GM10248 (cell line): ENCODE results near the gene PLEKHF1.

ENCODE experiments used
- CTCF ChIA-PET: fragments of 300-600 bp; sonication (Branson Sonifier 250); formaldehyde crosslinking; extraction: SDS; loops from one replicate; lab custom pipeline; 2021; ENCODE audit warnings: antibody characterized with exemption; lab: Yijun Ruan, JAX
- POLR2A ChIA-PET: fragments of 350-650 bp; sonication (Branson Sonifier 250); formaldehyde crosslinking; extraction: SDS; loops from one replicate; lab custom pipeline; 2020; ENCODE audit warnings: antibody characterized with exemption; lab: Yijun Ruan, JAX
- DNase-seq: peaks from one replicate; pipeline ENCODE4 v3.0.0; 2012; ENCODE audit errors: extremely low spot score
- TF ChIP-seq, protein P1 (sequence below): IDR thresholded peaks from 2 replicates; pipeline ENCODE4 v1.5.1; 2012; ENCODE audit warnings: mild to moderate bottlenecking, low read depth; ENCODE audit errors: extremely low read depth, missing control alignments, control extremely low read depth

Gene PLEKHF1

DNA sequence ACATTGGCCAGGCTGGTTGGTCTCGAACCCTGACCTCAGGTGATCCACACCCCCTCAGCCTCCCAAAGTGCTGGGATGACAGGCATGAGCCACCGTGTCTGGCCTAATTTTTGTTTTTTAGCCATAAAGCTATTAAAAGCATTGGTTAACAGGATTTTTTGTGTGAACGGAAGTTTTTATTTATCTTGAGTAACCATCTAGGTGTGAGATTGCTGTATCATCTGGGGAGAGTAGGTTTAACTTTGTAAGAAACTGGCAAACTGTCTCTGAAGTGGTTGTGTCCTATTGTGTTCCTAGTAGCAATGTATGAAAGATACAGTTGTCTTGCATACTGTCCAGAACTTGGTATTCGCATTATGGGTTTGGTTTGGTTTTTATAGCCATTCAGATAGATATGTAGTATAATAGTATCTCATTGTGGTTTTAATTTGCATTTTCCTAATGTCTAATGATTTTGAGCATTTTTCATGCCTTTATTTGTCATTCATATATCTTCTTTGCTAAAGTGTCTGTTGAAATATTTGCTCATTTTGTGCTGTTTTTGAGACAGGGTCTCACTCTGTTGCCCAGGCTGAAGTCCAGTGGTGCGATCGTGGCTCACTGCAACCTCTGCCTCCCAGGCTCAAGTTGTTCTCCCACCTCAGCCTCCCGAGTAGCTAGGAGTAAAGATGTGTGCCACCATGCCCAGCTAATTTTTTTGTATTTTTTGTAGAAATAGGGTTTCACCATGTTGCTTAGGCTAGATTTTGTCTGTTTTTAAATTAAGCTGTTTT lies 13.5 kb upstream of the PLEKHF1 start:
- POLR2A ChIA-PET = no interaction called here
- TF ChIP-seq, protein P1, sequence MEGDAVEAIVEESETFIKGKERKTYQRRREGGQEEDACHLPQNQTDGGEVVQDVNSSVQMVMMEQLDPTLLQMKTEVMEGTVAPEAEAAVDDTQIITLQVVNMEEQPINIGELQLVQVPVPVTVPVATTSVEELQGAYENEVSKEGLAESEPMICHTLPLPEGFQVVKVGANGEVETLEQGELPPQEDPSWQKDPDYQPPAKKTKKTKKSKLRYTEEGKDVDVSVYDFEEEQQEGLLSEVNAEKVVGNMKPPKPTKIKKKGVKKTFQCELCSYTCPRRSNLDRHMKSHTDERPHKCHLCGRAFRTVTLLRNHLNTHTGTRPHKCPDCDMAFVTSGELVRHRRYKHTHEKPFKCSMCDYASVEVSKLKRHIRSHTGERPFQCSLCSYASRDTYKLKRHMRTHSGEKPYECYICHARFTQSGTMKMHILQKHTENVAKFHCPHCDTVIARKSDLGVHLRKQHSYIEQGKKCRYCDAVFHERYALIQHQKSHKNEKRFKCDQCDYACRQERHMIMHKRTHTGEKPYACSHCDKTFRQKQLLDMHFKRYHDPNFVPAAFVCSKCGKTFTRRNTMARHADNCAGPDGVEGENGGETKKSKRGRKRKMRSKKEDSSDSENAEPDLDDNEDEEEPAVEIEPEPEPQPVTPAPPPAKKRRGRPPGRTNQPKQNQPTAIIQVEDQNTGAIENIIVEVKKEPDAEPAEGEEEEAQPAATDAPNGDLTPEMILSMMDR = no peak
- CTCF ChIA-PET = interaction anchor here (1.2 kb wide), 1 partner anchor 43 kb away, joined by 3 read pairs; no protein-coding TSS in a partner anchor
- no peak for DNase-seq

DNA sequence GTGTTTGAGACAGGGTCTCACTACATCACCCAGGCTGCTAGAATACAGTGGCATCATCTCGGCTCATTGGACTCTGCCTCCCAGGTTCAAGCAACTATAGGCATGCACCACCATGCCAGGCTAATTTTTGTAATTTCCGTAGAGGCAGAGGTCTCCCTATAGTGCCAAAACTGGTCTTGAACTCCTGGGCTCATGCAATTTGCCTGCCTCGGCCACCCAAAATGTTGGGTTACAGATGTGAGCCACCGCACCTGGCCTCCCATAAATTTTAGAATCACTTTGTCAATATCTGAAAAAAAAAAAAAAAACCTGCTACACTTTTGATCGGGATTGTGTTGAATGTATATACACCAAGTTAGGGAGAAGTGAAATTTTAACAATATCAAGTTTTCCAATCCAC lies 11.9 kb upstream of the PLEKHF1 start:
- TF ChIP-seq, protein P1 = no peak
- POLR2A ChIA-PET = no interaction called here
- CTCF ChIA-PET = no interaction called here
- DNase-seq = no peak

DNA sequence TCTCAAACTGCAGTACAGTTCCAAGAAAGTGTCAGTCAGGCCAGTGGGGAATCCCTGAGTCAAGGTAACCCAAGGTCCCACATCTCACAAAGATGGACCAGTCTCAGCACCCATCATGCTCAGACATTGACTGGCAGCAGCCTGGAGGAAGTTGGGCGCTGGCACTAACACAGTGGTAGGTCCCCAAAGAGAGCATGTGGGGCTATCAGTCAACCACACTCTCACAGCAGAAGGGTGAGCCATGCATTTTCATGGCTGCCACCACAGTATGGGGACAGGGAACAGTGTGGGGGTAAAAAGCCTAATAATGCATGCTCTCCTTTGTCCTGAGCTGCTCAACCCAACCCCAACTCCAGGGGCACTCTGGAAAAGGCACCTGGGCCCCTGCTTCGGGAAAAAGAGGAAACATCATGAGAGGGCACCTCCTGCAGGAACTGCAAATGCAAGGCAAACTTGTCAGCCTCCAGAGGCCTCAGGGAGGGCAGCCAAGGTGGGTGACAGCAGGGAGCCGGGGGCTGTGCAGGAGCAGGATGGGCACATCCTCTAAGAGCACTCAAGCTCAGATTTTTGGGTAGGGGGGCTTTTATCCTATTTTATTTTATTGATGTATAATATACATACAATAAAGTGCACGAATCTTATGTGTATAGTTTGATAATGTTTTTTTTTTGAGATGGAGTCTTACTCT lies 9.5 kb upstream of the PLEKHF1 start:
- POLR2A ChIA-PET = no interaction called here
- DNase-seq = no peak
- TF ChIP-seq, protein P1 = no peak
- CTCF ChIA-PET = interaction anchor here (1.6 kb wide), 1 partner anchor 61 kb away, joined by 6 read pairs; no protein-coding TSS in a partner anchor

DNA sequence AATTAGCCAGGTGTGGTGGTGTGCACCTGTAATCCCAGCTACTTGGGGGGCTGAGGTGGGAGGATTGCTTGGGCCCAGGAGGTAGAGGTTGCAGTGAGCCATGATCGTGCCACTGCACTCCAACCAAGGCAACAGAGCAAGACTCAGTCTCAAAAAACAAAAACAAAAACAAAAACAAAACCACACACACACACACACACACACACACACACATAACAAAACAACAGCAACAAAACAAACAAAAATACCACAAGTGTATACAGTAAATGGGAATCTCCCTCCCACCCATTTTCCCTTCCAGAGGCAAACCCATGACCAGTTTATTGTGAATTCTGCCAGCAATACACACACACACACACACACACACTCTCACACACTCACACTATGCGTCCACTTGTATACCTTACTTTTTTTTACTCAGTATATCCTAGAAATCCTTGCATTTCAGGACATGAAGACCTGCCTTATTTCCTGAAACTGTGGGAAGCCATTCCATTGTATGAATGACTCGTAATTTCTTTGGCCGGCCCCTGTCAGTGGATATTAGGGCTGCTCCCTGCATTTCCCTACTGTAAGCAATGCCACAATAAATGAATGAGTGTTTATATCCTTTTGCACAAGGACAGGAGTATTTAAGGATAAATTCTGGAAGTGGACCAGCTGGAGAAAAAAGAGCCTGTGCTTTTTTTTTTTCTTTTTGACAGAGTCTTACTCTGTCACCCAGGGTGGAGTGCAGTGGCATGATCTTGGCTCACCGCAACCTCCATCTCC lies 6.9 kb upstream of the PLEKHF1 start:
- POLR2A ChIA-PET = no interaction called here
- CTCF ChIA-PET = interaction anchor here (1.2 to 1.5 kb wide), 3 partner anchors 10 to 58 kb away, joined by 3 to 4 read pairs (median 3); no protein-coding TSS in a partner anchor
- TF ChIP-seq, protein P1 = no peak
- DNase-seq = no peak

DNA sequence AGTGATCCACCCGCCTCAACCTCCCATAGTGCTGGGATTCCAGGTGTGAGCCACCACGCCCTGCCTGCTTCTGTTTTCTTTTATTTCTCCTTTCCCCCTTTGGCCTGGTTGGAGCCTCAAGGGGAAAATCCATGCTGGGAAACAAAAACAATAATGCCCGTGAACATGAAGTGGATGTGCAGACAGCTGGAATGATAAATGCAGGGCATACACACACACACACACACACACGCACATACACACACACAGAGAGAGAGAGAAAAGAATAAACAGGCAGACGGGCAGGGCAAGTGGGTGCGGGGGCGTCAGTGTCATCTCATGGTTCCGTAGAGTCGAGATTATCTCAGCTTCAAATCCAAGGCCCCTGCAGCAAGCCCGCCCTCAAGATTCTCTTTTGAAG lies 4.4 kb upstream of the PLEKHF1 start:
- ChIA-PET CTCF (interaction anchor here (1.0 to 8.7 kb wide), 4 partner anchors 11 to 213 kb away, joined by 3 to 58 read pairs (median 3); no protein-coding TSS in a partner anchor), POLR2A (no interaction called here)

More for the DNA sequence above, 4.4 kb upstream of the PLEKHF1 start:
- no peak for DNase-seq
- TF ChIP-seq, protein P1 = no peak
